Measurements from ENCODE around the gene CNOT8.

Gene CNOT8

GRCh38 chr5:154916874-154917273, 58.4 kb downstream of the CNOT8 start:
- in situ Hi-C loops (cut with MboI; ENCODE audit: low sequenced_read_pairs): no loop called here

- in situ Hi-C loops (cut with MboI; ENCODE audit: low sequenced_read_pairs): no loop called here
These were observed 59.3 kb downstream of the CNOT8 start for GRCh38 chr5:154917757-154918156.

GRCh38 chr5:154923441-154924430, 65.3 kb downstream of the CNOT8 start:
- in situ Hi-C loops (cut with MboI; ENCODE audit: low sequenced_read_pairs): no loop called here
